HepG2 (cell line): ENCODE data around the gene RBBP8NL. TPM values are rescaled to one million over a fixed set of nuclear protein-coding genes. Genes with fewer than 3 reads are reported as not detected.

ENCODE experiments used
- BHLHE40 ChIP-seq: IDR thresholded peaks from 2 replicates; pipeline ENCODE4 v1.6.1; 2011; ENCODE audit warnings: low read length, improper control_type of control experiment
- CREB3 ChIP-seq: sonication (generic); formaldehyde crosslinking; IDR thresholded peaks from 2 replicates; pipeline ENCODE4 v1.5.0; 2020; ENCODE audit warnings: missing genetic modification reagents
- ELF3 ChIP-seq: IDR thresholded peaks from 2 replicates; pipeline ENCODE4 v1.6.1; 2016; ENCODE audit warnings: missing genetic modification reagents, missing compliant biosample characterization
- HDAC6 ChIP-seq: fragments of 200-600 bp; sonication (generic); IDR thresholded peaks from 2 replicates; pipeline ENCODE4 v1.7.0; 2017; ENCODE audit warnings: mild to moderate bottlenecking, antibody characterized with exemption, low read length, low read depth
- HOXA9 ChIP-seq: sonication (generic); formaldehyde crosslinking; IDR thresholded peaks from 2 replicates; pipeline ENCODE4 v1.8.1; 2022; ENCODE audit warnings: missing genetic modification reagents, mild to moderate bottlenecking, moderate library complexity, borderline replicate concordance
- IRF1 ChIP-seq: sonication (generic); formaldehyde crosslinking; IDR thresholded peaks from 2 replicates; pipeline ENCODE4 v1.4.0; 2020; ENCODE audit warnings: low read depth, mild to moderate bottlenecking, missing genetic modification reagents
- PCBP1 ChIP-seq: fragments of 200-400 bp; formaldehyde crosslinking; IDR thresholded peaks from 2 replicates; pipeline ENCODE4 v1.6.1; 2017; ENCODE audit warnings: mild to moderate bottlenecking, low read depth, low read length, borderline replicate concordance
- THAP9 ChIP-seq: sonication (generic); formaldehyde crosslinking; IDR thresholded peaks from 2 replicates; pipeline ENCODE4; 2020; ENCODE audit warnings: missing genetic modification reagents, mild to moderate bottlenecking, borderline replicate concordance
- ZBTB38 ChIP-seq: sonication (generic); formaldehyde crosslinking; IDR thresholded peaks from 2 replicates; pipeline ENCODE4 v1.5.1; 2020; ENCODE audit warnings: mild to moderate bottlenecking, missing genetic modification reagents
- ZC3H4 ChIP-seq: sonication (generic); formaldehyde crosslinking; IDR thresholded peaks from 2 replicates; pipeline ENCODE4 v1.4.0; 2020; ENCODE audit warnings: missing genetic modification reagents, borderline replicate concordance
- ZEB1 ChIP-seq: IDR thresholded peaks from 2 replicates; pipeline ENCODE4 v1.6.1; 2012; ENCODE audit warnings: mild to moderate bottlenecking, low read depth, inconsistent platforms; ENCODE audit not compliant: insufficient replicate concordance
- ZFP37 ChIP-seq: sonication (generic); formaldehyde crosslinking; IDR thresholded peaks from 2 replicates; pipeline ENCODE4 v1.4.0; 2020; ENCODE audit warnings: missing genetic modification reagents, borderline replicate concordance
- ZNF33B ChIP-seq: sonication (generic); formaldehyde crosslinking; IDR thresholded peaks from 2 replicates; pipeline ENCODE4 v1.5.1; 2020; ENCODE audit warnings: mild to moderate bottlenecking, missing genetic modification reagents
- ZNF564 ChIP-seq: sonication (generic); formaldehyde crosslinking; IDR thresholded peaks from 2 replicates; pipeline ENCODE4 v1.8.1; 2023; ENCODE audit warnings: mild to moderate bottlenecking, missing genetic modification reagents
- polyA plus RNA-seq, 8 experiments: library from polyadenylated mRNA; depleted of rRNA in 3 of 8; stranded (reverse) in 7 of 8; unstranded in 1 of 8; fragments of >200 nt; fragmentation: Illumina TruSeq in 4 of 8; extraction: Trizol in 4 of 8; gene quantifications; 2 replicates each; pipeline versions ENCODE4 v1.2.1 to v1.2.3, GENCODE V29; 2011 to 2016; ENCODE audit warnings: low read depth in 4 of 8, missing spikeins in 1 of 8, mixed read lengths in 1 of 8; ENCODE audit not compliant: insufficient read depth in 1 of 8
- total RNA-seq, 5 experiments: library from RNA; depleted of rRNA; stranded (reverse); fragments of >200 nt; fragmentation: Illumina TruSeq; extraction: Trizol; gene quantifications; 2 replicates each; pipeline ENCODE4 v1.2.3, GENCODE V29; 2016; ENCODE audit warnings: low read depth in 1 of 5
- TF ChIP-seq, protein P1 (sequence below): sonication (generic); formaldehyde crosslinking; IDR thresholded peaks from 2 replicates; pipeline ENCODE4 v1.4.0; 2020; ENCODE audit warnings: missing genetic modification reagents
- TF ChIP-seq, protein P2 (sequence below): sonication (generic); formaldehyde crosslinking; IDR thresholded peaks from 2 replicates; pipeline ENCODE4 v1.5.1; 2020; ENCODE audit warnings: missing genetic modification reagents, mild to moderate bottlenecking, borderline replicate concordance

Gene RBBP8NL
- total and polyA plus RNA-seq, 2 of the 13 experiments (the other 11 are each of a cell fraction or from before 2014, with no cell fraction given): 0.69 to 0.86 TPM

DNA sequence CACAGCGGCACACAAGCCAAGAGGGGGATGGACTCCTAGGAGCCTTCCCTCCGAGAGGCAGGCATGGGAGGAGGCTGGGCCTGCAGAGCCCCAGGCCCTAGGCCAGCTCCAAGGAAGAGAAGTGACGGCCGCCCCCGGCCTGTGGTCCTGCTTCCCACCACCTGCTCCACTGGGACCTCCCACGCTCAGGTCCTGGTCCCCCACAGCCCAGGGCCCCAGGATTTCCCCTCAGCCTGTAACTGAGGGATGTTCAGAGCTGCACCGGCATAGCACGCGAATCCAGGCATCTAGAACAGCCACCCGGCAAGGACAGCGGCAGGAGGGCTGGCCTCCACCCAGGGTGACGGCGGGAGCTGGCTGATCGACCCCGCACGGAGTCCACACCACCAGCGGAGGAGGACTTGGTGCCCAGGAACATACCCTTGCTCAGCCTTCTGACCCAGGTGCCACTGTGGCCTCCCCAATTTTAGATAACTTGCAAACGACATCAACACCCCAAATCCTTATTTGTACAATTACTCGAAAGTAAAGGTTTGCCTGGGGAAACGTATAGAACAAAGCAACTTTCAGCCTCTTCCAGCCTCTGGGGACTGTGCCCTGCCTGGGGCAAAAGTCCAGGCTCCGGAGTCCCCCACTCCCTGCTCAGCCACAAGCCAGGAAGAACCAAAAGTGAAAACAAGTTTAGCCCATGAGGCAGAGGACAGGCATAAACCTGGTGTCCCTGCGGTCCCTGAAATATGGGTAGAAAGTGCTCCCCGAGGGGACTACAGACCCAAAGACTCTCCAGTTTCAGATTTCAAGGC, 45.0 kb upstream of the RBBP8NL start (continued):
- TF ChIP-seq HDAC6 (no peak), ZEB1 (no peak), THAP9 (CRISPR knock-in tag) (peak; percentile 21; the same call in 1 of the 2 replicates), PCBP1 (peak; percentile 59; the same call in 1 of the 2 replicates), ZFP37 (CRISPR knock-in tag) (no peak), HOXA9 (no peak), ZNF33B (peak; percentile 39; the same call in 1 of the 2 replicates), IRF1 (0 out of 2 replicates have a peak, but pooled peaks have one; percentile 62), ZC3H4 (CRISPR knock-in tag) (no peak), ZBTB38 (CRISPR knock-in tag) (peak; percentile 75; the same call in 1 of the 2 replicates), ZNF564 (0 out of 2 replicates have a peak, but pooled peaks have one; percentile 17), ELF3 (CRISPR knock-in tag) (no peak), BHLHE40 (no peak), CREB3 (CRISPR knock-in tag) (0 out of 2 replicates have a peak, but pooled peaks have one; percentile 59)
- TF ChIP-seq, protein P1, sequence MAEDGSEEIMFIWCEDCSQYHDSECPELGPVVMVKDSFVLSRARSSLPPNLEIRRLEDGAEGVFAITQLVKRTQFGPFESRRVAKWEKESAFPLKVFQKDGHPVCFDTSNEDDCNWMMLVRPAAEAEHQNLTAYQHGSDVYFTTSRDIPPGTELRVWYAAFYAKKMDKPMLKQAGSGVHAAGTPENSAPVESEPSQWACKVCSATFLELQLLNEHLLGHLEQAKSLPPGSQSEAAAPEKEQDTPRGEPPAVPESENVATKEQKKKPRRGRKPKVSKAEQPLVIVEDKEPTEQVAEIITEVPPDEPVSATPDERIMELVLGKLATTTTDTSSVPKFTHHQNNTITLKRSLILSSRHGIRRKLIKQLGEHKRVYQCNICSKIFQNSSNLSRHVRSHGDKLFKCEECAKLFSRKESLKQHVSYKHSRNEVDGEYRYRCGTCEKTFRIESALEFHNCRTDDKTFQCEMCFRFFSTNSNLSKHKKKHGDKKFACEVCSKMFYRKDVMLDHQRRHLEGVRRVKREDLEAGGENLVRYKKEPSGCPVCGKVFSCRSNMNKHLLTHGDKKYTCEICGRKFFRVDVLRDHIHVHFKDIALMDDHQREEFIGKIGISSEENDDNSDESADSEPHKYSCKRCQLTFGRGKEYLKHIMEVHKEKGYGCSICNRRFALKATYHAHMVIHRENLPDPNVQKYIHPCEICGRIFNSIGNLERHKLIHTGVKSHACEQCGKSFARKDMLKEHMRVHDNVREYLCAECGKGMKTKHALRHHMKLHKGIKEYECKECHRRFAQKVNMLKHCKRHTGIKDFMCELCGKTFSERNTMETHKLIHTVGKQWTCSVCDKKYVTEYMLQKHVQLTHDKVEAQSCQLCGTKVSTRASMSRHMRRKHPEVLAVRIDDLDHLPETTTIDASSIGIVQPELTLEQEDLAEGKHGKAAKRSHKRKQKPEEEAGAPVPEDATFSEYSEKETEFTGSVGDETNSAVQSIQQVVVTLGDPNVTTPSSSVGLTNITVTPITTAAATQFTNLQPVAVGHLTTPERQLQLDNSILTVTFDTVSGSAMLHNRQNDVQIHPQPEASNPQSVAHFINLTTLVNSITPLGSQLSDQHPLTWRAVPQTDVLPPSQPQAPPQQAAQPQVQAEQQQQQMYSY (CRISPR knock-in tag): peak; percentile 60; the same call in 1 of the 2 replicates
- TF ChIP-seq, protein P2, sequence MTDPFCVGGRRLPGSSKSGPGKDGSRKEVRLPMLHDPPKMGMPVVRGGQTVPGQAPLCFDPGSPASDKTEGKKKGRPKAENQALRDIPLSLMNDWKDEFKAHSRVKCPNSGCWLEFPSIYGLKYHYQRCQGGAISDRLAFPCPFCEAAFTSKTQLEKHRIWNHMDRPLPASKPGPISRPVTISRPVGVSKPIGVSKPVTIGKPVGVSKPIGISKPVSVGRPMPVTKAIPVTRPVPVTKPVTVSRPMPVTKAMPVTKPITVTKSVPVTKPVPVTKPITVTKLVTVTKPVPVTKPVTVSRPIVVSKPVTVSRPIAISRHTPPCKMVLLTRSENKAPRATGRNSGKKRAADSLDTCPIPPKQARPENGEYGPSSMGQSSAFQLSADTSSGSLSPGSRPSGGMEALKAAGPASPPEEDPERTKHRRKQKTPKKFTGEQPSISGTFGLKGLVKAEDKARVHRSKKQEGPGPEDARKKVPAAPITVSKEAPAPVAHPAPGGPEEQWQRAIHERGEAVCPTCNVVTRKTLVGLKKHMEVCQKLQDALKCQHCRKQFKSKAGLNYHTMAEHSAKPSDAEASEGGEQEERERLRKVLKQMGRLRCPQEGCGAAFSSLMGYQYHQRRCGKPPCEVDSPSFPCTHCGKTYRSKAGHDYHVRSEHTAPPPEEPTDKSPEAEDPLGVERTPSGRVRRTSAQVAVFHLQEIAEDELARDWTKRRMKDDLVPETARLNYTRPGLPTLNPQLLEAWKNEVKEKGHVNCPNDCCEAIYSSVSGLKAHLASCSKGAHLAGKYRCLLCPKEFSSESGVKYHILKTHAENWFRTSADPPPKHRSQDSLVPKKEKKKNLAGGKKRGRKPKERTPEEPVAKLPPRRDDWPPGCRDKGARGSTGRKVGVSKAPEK (CRISPR knock-in tag): peak; percentile 11; the same call in 1 of the 2 replicates
